Myocyte (in vitro differentiated cells): Measurements from ENCODE around the gene ZNF428. TPM values are rescaled to one million over a fixed set of nuclear protein-coding genes. Genes with fewer than 3 reads are reported as not detected.

Source experiments
- DNase-seq: peaks from one replicate; pipeline ENCODE4 v3.0.0-alpha.2; 2012; ENCODE audit warnings: low read depth
- total RNA-seq: library from RNA; depleted of rRNA; stranded (reverse); fragments of >200 nt; gene quantifications from 2 replicates; pipeline ENCODE4 v1.2.3, GENCODE V29; 2014

Gene ZNF428
- total RNA-seq, 1 donor from 2014 or later: 52.6 TPM

GRCh38 chr19:43564800-43565199 is 54.6 kb downstream of the ZNF428 start:
- no peak for DNase-seq

GRCh38 chr19:43563816-43564457 is 55.5 kb downstream of the ZNF428 start:
- no peak for DNase-seq

GRCh38 chr19:43562698-43563241 is 56.7 kb downstream of the ZNF428 start:
- DNase-seq: peak; percentile 98

- DNase-seq: no peak
Observed at GRCh38 chr19:43562226-43562697, 57.2 kb downstream of the ZNF428 start.

- no peak for DNase-seq
Observed at GRCh38 chr19:43561139-43561970, 58.1 kb downstream of the ZNF428 start.

- no peak for DNase-seq
Observed at GRCh38 chr19:43560687-43561086, 58.7 kb downstream of the ZNF428 start.

Other genes with a start within 250 kb of the ZNF428 start
- not detected in 2 replicates for gene TEX101, start 204.7 kb downstream of the ZNF428 start, total RNA-seq
- gene LYPD3, start 154.0 kb downstream of the ZNF428 start, total RNA-seq: 0.21 and 0.37 TPM in 2 replicates
- gene PHLDB3, start 114.9 kb downstream of the ZNF428 start, total RNA-seq: 7.8 and 15.7 TPM in 2 replicates
- gene ETHE1, start 92.4 kb downstream of the ZNF428 start, total RNA-seq: 17.6 and 19.8 TPM in 2 replicates
- not detected in 2 replicates for gene ZNF575, start 86.4 kb downstream of the ZNF428 start, total RNA-seq
- gene XRCC1, start 44.1 kb downstream of the ZNF428 start, total RNA-seq: 29.2 and 32.1 TPM in 2 replicates
- gene PINLYP, start 43.8 kb downstream of the ZNF428 start, total RNA-seq: 0.94 TPM in 1 of 2 replicates, not detected in the other
- gene IRGQ, start 23.5 kb downstream of the ZNF428 start, total RNA-seq: 41.3 and 48.1 TPM in 2 replicates
- gene ZNF576, start 23.0 kb downstream of the ZNF428 start, total RNA-seq: 10.1 and 12.2 TPM in 2 replicates
- gene SRRM5, start 7.5 kb downstream of the ZNF428 start, total RNA-seq: 0.10 TPM in 1 of 2 replicates, not detected in the other
- 1.4 and 1.6 TPM in 2 replicates for gene CADM4, start 20.2 kb upstream of the ZNF428 start, total RNA-seq
- 6.3 and 6.9 TPM in 2 replicates for gene PLAUR, start 50.5 kb upstream of the ZNF428 start, total RNA-seq
- gene IRGC, start 96.4 kb upstream of the ZNF428 start, total RNA-seq: not detected in 2 replicates
- 16.0 and 19.3 TPM in 2 replicates for gene SMG9, start 135.3 kb upstream of the ZNF428 start, total RNA-seq
- 0.27 and 1.6 TPM in 2 replicates for gene KCNN4, start 161.3 kb upstream of the ZNF428 start, total RNA-seq
- 0.11 TPM in 1 of 2 replicates, not detected in the other for gene LYPD5, start 182.8 kb upstream of the ZNF428 start, total RNA-seq
- 14.4 and 27.3 TPM in 2 replicates for gene ZNF283, start 207.7 kb upstream of the ZNF428 start, total RNA-seq